ENCODE results near the gene AKR7A3.
"Not testable (repeated sequence)": the region's sequence is repeated elsewhere in the genome, so short reads cannot be mapped to it uniquely, and the experiment has no call there.

Gene AKR7A3

DNA sequence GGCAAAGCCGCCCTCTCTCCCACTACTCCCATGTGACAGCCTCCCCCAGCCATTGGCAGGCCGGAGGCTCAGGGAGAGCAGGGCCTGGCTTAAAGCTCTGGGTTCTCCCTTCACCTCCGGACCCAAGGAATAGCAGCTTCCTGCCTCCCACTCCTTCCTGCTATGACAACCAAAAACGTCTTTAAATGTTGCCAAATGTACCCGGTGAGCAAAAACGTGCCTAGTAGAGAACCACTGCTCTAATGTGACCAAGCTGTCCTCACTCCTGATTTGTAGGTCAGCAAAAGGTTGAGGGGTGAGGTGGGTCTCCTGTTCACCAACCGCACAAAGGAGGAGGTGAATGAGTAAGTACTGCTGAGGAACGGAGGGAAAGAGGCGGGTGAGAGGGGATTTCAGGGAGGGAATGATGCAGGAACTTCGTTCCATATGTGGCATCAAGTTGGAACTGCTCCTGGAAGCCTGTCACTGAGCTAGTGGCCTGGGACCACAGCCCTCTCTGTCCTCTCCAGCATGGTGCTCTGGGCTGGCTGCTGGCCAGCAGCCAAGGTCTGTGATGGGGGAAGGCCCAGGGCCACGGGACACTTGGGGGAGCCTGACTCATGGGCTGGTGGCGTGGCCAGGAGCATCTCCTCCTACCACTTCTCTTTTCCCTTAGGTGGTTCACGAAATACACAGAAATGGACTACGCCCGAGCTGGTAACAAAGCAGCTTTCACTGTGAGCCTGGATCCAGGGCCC, 31.2 kb downstream of the AKR7A3 start:
- no peak for TF ChIP-seq ZFX (IDR thresholded peaks at IDR 0.05; ENCODE audit: borderline replicate concordance)
- TF ChIP-seq, protein P1, sequence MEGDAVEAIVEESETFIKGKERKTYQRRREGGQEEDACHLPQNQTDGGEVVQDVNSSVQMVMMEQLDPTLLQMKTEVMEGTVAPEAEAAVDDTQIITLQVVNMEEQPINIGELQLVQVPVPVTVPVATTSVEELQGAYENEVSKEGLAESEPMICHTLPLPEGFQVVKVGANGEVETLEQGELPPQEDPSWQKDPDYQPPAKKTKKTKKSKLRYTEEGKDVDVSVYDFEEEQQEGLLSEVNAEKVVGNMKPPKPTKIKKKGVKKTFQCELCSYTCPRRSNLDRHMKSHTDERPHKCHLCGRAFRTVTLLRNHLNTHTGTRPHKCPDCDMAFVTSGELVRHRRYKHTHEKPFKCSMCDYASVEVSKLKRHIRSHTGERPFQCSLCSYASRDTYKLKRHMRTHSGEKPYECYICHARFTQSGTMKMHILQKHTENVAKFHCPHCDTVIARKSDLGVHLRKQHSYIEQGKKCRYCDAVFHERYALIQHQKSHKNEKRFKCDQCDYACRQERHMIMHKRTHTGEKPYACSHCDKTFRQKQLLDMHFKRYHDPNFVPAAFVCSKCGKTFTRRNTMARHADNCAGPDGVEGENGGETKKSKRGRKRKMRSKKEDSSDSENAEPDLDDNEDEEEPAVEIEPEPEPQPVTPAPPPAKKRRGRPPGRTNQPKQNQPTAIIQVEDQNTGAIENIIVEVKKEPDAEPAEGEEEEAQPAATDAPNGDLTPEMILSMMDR (IDR thresholded peaks at IDR 0.05), result no peak
- no peak overlapping the region for H3K27ac ChIP-seq

DNA sequence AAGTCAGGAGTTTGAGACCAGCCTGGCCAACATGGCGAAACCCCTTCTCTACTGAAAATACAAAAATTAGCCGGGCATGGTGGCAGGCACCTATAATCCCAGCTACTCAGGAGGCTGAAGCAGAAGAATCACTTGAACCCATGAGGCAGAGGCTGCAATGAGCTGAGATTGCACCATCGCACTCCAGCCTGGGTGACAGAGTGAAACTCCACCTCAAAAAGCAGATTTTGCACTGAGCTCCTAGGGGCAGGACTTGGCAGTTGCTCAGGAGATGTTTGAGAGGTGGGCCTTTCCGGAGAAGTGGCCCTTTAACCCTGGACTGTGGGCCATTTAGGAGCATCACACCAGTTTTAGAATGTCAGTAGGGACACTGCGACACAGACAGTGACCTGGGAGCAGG, 32.3 kb downstream of the AKR7A3 start:
- not testable (repeated sequence) for H3K27ac ChIP-seq

DNA sequence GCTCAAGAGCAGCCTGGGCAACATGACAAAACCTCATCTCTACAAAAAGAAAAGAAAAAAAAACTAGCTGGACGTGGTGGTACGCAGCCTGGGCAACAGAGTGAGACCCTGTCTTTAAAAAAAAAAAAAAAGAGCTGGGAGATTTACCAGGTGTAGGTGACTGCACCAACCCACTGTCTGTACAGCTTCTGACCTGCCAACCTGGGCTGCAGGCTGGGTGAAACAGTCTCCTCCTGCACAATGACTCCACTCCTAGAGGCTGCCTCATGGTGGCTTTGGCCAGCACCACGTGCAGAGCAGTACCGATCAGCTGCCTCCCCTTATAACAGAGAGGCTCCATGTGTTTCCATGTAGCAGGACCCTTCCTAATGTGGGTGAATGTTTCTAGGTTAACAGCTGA, 33.3 kb downstream of the AKR7A3 start:
- H3K27ac ChIP-seq, result no peak overlapping the region
- TF ChIP-seq, protein P1 (IDR thresholded peaks at IDR 0.05), result no peak
- TF ChIP-seq ZFX (IDR thresholded peaks at IDR 0.05; ENCODE audit: borderline replicate concordance), result no peak

DNA sequence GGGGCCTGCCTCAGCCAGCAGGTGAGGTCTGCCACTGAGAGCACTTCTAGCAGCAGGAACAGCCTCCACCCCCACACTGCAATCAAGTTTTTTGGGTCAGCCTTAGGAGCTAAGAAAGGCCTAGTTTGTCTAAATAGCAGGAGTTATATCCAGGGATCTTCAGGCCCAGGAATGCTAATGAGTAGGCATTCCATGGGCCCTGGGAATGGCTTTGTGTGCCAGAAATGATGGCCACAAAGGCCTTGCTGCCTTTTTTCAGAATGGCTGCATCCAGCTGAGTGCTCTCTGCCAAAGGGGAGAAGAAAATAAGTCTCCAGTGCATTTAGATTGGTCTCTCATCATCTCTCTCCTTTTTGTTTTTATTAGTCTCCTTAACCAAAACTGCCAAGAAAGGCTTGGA, 34.2 kb downstream of the AKR7A3 start:
- H3K27ac ChIP-seq, result no peak overlapping the region; the same call in 1 of the 2 replicates
- no peak for TF ChIP-seq ZFX (IDR thresholded peaks at IDR 0.05; ENCODE audit: borderline replicate concordance)
- TF ChIP-seq, protein P1 (IDR thresholded peaks at IDR 0.05), result no peak

DNA sequence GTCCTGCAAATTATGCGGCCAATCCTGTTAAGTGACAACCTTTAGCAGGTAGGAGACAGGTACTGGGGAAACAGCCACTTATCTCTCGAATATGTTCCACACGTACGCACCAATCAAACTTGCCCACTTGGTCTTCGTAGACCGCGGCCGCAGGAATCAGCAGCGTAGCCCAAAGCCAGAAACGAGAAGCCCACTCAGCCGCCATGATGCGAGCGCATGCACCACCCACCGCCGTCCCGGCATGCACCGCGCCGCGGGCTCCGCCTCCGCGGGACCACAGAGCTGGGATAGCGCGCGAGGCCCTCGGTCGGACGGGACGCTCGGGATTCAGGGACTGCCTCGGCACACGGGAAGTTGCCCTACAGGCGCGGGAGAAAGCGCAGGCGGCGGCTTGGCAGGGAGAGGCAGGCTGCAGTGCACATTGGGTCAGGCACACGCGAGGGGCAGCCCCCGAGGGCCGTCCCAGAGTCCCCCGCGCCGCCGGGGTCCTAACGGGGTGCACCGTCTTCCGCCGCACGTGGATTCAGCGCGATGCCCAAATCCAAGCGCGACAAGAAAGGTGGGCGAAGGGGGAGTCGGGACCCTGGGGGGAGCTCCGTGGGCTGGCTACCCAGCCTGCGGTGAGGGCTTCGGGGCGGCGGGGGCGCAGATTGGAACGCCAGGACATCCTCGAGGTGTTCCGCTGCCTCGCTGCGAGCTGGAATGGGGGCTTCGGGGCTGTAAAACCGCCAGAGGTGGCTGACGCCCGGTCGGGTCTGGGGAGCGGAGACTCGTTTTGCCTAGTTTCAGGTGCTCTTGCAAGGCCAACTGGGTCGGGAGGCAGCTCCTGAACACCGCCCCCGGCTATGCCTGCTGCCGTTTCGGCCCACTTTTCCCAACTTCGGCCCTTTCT, 37.0 kb downstream of the AKR7A3 start, which contains the start of the genes EMC1 and MRTO4:
EMC1 (minus strand) TSS at position 220 of the 892 bp plus-strand sequence; CDS start at position 205, 15 bp downstream.
MRTO4 (plus strand) TSS at position 501 of the 892 bp plus-strand sequence; CDS start at position 532, 31 bp downstream.
- TF ChIP-seq, protein P1 (IDR thresholded peaks at IDR 0.05), result no peak
- no peak for TF ChIP-seq ZFX (IDR thresholded peaks at IDR 0.05; ENCODE audit: borderline replicate concordance)

DNA sequence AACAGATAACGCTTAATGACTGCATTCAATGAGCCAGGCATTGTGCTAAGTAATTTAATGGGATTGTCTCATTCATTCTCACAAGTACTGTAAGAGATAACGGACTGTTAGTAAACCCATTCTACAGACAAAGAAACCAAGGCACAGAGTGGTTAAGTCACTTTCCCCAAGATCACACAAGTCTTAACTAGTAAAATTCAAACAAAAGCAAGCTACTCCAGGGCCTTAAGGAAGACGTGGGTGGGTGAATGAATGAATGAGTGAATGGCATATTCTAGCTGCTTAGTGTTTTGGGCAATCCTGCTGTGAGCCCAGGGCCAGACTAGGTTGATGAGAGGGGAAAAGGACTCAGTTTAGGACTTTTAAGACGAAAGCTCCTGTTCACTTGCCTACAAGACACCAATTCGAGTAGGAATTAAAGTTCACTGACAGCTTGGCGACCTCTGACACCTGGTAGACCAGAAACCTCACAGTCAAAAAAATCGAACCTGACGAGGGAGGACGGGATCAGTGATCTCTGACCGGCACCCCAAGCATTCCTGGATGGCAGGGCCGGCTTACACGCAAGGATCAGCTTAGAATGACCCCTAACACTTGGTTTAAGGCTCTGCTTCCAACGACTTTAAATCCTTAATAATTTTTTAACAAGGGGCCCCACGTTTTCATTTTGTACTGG, 37.8 kb downstream of the AKR7A3 start:
- no peak for TF ChIP-seq ZFX (IDR thresholded peaks at IDR 0.05; ENCODE audit: borderline replicate concordance)
- TF ChIP-seq, protein P1 (IDR thresholded peaks at IDR 0.05), result no peak
- peak overlapping the region; percentile 93 for H3K27ac ChIP-seq

More for the DNA sequence above, 37.0 kb downstream of the AKR7A3 start, which contains the start of the genes EMC1 and MRTO4:
- H3K27ac ChIP-seq, result peak within 1 kb of the TSS; percentile 93

Data from 22Rv1 (cell line).